Mucosa of gallbladder (tissue), 1 donor: ENCODE data around the gene SYT8. TPM values are rescaled to one million over a fixed set of nuclear protein-coding genes. Genes with fewer than 3 reads are reported as not detected.

Experiments
- DNase-seq: peaks from one replicate; pipeline ENCODE4 v3.0.0-alpha.2; 2020; ENCODE audit warnings: low spot score
- total RNA-seq: library from RNA; stranded (reverse); gene quantifications from one replicate; pipeline ENCODE4 v1.2.1, GENCODE V29; 2021
- donor health status: DM: no; HTN: no; CAD: no.

Gene SYT8
- total RNA-seq, 1 donor from 2014 or later = 218 TPM

DNA sequence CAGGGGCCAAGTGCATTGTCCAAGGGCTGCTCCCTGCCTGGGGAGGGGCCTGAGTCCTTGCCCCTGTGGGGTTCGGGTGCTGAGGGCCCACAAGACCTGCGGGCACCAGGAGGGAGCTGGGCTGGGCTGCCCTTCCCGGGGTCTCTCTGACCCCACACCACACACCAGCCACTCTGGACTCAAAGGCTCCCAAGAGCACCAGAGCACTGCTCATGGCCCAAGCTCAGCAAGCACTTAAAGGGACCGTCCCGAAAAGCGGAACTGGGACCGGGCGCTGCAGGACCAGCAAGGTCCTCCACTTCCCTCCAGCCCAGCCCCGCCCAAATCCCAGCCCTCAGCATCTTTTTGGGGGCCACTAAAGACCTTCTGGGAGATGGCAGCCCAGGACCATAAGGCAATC is 23.4 kb downstream of the SYT8 start:
- no peak for DNase-seq

GRCh38 chr11:1858576-1858975 is 23.8 kb downstream of the SYT8 start:
- DNase-seq = no peak

GRCh38 chr11:1859004-1859403 is 24.2 kb downstream of the SYT8 start:
- no peak for DNase-seq

DNA sequence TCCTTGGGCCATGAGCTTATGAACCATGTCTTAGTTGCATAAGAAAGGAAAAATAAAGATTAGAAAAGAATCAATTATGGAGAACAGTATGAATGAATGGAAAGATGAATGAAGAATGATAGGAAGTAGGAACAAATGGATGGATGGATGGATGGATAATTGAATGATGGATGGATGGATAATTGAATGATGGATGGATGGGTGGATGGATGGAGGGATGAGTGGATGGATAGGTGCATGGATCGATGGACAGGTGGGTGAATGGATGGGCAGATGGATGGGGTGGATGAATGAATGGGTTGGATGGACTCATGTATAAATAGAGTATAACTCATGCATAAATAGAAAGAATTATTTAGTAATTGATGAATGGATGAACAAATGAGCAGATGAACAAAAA is 25.3 kb downstream of the SYT8 start:
- no peak for DNase-seq

DNA sequence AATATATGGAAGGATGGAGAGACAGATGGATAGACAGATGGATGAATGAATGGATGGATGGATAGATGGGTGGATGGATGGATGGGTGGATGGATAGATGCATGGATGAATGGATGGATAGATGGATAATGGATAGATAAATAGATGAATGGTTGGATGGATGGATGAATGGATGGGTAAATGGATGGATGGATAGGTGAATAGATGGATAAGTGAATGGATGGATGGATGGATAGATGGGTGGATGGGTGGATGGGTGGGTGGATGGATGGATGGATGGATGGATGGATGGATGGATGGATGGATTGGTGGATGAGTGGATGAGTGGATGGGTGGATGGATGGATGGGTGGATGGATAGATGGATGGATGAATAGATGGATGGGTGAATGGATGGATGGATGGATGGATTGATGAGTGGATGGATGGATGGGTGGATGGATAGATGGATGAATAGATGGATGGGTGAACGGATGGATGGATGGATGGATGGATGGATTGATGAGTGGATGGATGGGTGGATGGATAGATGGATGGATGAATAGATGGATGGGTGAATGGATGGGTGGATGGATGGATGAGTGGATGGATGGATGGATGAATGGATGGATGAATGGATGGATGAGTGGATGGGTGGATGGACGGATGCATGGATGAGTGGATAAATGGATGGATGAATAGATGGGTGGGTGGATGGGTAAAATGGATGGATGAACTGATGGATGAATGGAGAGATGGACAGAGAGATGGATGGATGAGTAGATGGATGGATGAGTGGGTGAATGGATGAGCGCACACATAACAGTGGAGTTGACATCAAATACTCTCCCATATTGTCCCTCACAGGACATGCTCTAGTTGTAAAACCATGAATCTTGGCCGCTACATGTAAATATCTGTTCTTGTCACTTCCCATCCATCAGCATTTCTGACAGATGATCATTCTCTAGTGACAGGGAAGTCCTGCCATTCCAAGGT is 26.9 kb downstream of the SYT8 start:
- no peak for DNase-seq

DNA sequence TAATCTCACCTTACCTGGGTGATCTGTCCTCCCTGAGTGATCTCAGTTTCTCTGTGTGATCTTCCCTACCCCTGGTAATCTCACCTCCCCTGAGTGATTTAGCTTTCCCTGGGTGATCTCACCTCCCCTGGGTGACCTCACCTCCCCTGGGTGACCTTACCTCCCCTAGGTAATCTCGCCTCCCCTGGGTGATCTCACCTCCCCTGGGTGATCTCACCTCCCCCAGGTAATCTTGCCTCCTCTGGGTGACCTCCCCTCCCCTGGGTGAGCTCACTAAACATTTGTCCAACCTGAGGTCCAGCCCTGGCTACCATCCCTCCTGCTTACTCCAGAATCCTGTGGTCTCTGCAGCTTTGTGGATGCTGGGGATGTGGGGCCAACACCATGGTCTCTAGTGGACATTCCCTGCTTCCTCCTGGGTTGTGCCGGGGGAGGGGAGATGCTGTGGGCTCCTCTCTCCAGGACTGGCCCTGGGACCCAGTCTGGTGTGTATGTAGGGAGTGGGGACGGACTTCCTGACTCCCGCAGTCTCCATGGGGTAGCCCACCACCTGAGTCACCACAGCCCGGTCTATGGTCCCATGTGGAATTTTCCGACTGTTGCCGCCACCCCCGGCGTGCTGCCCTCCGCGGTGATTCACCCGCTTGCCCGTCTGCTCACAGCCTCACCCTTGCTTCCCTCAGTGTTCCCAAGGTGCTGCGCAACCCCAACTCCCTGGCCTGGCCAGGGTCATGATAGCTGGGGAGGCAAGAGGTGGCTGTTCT is 28.0 kb downstream of the SYT8 start:
- no peak for DNase-seq

DNA sequence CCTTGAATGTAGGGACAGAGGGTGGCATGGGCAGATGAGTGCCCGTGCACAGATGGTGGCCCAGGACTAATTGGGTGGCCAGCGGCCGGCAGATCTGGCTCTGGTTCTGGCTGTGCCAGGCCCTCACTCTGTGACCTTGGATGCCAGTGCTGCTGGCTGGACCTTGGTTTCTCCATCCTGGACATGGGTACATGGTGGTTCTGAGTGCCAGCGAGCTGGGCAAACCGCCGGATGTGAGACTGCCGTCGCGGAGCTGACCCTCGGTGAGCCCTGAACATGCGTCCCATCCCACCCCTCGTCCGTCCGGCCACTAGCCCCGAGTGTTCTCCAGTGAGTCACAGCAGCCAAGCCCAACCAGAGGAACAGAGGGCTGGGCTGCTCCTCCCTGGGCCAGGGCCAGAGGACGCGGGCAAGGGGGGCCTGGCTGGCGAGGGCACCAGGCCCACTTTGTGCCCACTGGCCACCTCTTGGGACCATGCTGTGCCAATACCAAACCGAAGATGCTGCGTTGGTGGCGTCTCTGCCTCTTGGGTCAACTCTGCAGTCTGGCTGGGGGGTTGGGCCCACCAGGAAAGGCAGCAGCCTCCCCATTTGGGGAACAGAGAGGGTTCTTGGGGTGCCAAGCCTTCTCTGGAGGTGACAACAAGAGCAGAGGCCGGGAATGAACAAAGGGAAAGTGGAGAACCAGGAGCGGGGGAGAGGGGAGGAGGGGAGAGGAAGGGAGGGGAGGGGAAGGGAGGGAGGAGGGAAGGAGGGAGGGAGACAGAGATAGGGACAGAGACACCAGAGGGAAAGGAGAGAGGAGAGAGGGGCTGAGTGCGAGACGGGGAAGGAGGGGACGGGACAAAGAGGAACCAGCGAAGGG is 28.8 kb downstream of the SYT8 start:
- DNase-seq = peak; percentile 79

- no peak for DNase-seq
These were observed 29.4 kb downstream of the SYT8 start for GRCh38 chr11:1864231-1864630.

DNA sequence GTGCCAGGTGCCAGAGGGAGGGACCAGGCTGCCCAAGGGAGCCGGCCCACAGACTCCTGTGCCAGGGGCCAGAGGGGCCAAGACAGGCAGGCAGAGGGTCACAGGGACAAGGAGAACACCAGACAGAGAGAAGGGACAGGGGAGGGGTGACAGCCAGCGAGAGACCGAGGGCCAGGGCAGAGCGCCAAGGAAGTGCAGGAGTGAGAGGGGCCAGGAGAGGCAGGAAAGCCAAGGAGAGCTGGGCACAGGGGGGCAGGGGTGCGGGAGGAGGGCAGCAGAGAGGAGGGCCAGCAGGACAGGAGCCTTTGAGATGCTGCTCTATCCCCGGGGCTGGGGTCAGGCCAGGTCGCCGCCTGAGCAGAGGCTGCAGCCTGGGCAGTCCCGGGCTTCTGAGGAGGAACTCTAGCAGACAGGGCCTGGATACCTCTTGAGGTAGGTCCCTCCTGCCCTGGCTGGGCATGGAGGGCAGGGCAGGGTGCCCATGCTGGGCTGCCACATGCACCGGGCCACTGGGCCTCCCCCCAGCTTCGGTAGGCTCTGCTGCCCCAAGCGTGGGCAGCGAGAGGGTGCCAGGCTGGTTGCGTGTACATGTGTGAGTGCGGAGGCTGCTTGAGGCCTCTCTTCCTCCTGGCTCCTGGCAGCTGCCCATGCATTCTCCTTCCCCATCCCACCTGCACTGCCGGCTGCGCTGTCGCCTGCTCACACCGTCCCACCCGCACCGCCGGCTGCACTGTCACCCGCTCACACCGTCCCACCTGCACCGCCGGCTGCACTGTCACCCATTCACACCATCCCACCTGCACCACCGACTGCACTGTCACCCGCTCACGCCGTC is 30.3 kb downstream of the SYT8 start:
- no peak for DNase-seq

GRCh38 chr11:1866226-1866625 is 31.4 kb downstream of the SYT8 start:
- no peak for DNase-seq

GRCh38 chr11:1866776-1867175 is 32.0 kb downstream of the SYT8 start:
- no peak for DNase-seq

DNA sequence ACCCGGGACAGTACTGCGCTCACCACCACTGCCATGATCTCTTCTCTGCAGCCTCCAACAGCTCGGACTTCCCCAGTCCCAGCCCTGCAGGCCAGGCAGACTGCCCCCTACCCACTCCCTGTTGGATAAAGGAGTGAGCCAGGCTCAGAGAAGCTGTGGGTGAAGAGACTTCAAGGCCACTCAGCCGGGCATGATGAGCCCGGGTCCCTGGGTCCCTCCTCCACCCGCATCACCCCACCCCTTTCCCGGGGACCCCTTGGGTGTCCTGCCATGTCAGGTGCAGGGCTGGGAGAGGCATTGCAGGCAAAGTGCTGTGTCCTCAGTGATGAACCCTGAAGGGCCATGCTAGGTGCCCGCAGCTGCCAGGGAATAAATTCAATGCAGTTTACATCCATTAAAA is 32.6 kb downstream of the SYT8 start:
- DNase-seq = no peak

DNA sequence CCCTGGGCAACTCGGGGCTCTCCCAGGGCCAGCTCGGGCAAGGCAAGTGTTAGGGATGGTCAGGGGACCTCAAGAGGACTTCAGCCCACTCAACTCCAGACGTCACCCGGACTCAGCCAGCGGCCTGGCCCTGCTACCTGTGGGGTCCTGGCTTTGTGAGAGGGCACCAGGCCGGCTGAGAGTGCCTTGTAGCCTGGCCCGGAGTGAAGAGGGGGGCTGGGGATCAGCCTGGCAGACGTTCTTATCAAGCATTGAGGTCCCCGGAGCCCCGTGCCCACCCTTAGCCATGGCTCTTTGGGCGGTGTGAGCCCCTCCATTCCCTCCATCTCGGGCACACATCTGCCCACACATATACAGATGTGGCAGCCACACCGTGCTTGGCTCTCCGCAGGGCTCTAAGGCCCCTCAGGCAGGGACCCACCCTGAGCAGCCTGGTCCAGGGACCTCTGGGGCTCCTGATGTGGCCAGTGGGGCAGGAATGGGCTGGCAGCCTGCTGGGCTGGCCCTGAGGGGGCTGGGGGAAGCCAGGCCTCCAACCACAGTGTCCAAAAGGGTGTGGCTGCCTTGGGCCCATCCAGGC is 33.4 kb downstream of the SYT8 start:
- DNase-seq = no peak

DNA sequence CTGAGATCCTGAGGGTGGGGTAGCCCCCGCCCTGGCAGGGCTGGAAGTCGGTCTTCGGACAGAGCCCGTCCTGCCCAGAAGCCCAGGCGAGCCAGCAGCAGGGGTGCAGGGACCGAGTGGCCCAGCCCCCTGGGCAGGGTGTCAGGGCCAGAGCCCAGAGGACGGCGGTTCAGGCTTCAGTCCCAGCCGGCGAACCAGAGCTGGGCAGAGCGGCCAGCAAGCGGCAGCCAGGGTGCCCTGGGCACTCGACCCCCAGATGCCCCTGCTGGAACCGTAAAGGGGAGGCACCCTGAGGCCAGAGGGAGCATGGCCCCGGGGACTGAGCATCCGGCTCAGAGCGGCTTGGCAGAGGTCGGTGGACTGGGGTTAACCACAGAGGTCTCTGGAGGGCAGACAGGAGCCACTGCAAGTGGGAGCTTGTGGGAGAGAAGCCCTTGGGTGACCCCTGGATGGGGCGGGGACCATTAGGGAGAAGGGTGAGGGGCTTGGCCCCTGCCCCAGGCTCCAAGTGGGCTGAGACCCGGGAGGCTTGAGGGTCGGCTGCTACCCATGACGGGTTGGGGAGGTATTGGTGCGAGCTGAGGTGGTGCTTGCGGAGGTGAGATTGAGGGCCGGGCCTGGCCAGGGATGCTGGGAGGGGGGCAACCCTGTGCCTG is 34.0 kb downstream of the SYT8 start:
- DNase-seq = no peak

DNA sequence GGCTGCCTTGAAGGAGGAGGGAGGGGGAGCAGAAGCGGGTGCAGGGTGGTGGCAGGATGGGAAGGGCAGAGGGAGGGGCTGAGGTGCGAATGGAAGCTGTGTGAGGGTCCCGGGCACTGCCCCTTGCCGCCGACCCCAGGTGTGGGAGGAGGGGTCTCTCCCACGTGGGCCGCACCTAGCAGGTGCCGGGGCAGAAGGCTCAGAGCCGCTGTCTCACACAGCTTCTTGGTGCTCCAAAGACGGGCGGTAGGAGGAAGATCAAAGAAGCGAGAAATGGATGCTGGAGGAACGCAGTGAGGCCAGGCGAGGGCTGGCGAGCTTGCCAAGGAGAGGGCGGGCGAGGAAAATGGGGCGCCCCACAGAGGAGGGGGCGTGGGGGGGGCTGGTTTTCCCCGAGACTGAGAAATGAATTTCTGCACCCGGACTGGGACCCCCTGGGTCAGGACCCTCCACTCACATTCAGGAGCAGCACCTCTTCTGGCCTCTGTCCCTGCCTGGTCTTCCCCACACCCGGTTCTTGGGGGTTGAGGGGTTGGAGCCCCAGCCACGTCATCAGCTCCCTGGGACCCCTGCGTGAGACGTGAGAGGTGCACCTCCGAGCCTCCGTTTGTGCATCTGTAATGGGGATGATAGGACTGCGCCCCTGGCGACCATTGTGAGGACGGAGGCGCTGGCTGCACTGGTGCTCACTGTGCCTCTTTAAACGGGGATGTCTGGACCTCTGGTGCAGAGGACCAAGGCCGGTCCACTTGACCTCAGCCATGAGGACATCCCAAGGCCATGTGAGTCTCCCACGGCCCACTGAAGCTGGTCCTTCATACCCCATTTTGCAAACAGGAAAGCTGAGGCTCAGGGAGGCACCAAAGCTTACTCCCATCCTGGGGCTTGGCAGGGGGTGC is 34.9 kb downstream of the SYT8 start:
- no peak for DNase-seq

DNA sequence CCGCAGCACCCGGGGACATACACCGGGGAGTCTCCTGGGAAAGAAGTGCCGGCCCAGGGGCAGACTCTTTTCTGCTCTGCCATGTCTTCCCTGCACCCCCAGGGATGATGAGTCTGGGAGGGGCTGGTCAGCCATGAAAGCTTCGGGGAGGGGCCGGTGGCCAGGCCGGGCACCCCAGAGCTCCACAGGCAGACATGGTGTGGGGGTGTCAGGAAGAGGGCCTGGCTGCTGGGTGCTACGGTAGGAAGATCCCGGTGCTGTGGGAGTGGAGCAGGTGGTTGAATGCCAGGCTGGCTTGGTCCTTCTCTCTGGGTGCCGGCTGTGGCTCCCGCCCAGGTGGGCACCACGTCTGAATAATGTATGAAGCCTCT is 35.5 kb downstream of the SYT8 start:
- no peak for DNase-seq

DNA sequence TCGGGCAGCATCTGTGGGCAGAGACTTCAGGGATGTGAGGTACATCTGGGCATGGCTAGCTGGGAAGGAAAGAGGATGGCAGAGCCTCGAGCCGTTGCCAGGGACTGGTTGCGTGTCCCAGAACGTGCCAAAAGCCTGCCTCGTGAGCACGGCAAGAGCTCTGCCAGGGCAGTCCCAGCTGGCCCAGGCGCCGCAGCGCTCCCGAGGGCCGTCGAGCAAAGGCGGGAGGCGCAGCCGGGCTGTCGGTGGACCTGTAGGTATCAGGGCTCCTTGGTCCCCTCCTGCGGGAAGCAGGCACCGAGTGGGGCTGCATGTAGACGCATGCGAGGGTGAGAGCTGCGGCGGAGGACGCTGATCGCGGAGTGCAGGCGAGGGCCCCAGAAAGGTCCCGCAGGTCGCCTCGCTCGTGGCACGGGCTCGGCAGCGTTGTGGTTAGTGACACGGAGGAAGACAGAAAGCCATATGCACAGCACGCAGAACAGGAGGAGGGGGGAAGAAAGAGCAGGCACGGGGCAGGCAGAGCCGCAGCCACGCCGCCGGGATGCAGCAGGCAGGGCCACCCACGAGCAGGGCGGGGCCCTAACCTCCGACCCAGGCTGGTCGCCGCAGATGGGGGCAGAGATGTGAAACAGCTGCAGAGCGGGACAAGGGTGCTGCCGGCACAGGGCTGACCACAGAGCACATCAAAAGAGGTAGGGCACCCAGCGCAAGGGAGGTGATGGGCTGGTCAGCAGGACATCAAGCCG is 36.1 kb downstream of the SYT8 start:
- no peak for DNase-seq

DNA sequence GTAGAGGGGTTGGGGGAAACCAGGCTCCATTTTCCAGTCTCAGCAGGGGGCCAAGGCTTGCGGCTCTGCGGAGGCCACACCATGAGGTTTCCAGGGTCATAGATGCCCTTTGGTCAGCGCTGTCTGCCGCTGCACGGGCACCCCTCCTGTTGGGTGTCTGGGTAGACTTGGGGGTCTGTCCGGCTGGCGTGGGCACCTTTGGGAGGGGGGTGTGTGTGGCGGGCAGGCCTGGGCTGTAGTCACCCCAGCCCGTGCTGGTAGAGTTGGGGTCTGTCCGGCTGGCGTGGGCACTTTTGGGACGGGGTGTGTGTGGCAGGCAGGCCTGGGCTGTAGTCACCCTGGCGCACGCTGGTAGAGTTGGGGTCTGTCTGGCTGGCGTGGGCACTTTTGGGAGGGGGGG is 36.7 kb downstream of the SYT8 start:
- no peak for DNase-seq
